Measurements from ENCODE around the gene PLXNB2. TPM values are rescaled to one million over a fixed set of nuclear protein-coding genes. Genes with fewer than 3 reads are reported as not detected.

PLXNB2 gene
- total and polyA plus RNA-seq, 2 experiments from 2014 or later: 123 to 147 TPM

DNA sequence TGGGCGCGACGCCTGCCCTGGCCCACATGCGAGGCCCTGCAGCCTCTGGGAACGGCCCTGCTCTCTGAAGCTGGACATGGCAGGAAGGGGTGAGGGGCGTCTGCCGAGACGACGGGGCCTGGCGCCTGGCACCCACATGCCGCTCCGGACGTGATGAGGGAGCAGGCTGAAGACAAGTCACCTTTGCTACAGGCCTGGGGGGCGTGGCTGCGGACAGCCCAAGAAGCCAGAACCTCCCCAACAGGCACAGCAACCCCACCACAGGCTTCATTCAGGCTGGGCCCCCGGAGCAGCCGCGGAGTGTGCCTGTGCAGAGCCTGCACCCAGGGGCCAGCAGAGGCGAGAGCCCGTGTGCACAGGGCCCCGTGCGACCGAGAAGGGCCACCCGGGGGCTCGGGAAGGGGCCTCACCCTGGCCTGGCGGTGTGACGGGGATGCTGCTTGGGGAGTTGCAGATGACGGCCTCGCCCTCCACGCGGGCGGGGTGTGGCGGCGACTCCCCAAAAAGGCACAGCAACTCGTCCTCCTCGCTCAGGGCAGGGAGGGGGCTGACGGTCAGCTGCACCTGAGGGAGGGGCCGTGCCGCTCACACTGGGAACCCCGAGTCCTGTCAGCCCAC is 20.6 kb downstream of the PLXNB2 start:
- Histone ChIP-seq H3K4me1 (ENCODE audit: insufficient read depth) (no peaks in the 10 kb centered on the region), H3K27ac (no peak overlapping the region), H4K20me1 (ENCODE audit: insufficient read depth) (no peaks in the 10 kb centered on the region), H3K36me3 (ENCODE audit: low read depth) (peaks cover 18% of the 10 kb centered on the region; the same call in 1 of the 2 replicates), H3K4me2 (ENCODE audit: unreplicated experiment) (no peak overlapping the region), H3K4me3 (no peak overlapping the region), H2AFZ (no peak overlapping the region), H3K9me3 (ENCODE audit: low read depth) (no peaks in the 10 kb centered on the region), H3K27me3 (replicated peaks; ENCODE audit: insufficient read depth) (no peaks in the 10 kb centered on the region), H3K79me2 (ENCODE audit: insufficient read depth) (peaks cover 68% of the 10 kb centered on the region), H3F3A (ENCODE audit: insufficient read depth) (no peaks in the 10 kb centered on the region), H3K9me2 (ENCODE audit: insufficient read depth) (no peaks in the 10 kb centered on the region), H3K9ac (no peak overlapping the region)
- no peak for TF ChIP-seq EZH2 (IDR thresholded peaks at IDR 0.05; ENCODE audit: insufficient read depth, poor library complexity, severe bottlenecking)
- no peak for TF ChIP-seq EZH2phosphoT487 (IDR thresholded peaks at IDR 0.05; ENCODE audit: insufficient read depth, low read depth)
- no peak for DNase-seq
- in situ Hi-C loops (cut with MboI): no loop called here
- 89 to 92% methylated on average over 26 to 33 of the region's 40 CpGs for WGBS, 2 experiments (ENCODE audit: low coverage in 1 of 2, low lambda C conversion rate in 2 of 2, missing lambda C conversion rate in 2 of 2)

DNA sequence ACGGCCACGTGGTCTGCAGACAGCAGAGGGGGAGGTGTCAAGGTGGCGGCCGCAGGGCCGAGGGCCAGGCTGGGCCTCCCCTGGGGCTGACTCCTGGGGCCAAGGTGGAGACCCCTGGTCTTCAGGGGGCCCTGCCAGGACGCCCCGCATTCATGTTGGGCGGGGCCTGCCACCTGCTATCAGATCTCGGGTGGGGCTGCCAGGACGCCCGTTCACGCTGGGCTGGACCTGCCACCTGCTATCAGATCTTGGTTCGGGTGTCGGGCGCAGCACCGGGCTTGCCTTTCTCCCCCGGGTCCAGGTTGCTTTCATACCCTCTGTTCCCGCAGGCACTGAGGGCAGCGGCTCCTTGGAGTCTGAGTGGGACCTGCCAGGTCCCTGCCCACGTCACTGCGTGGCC is 21.2 kb downstream of the PLXNB2 start:
- no peaks in the 10 kb centered on the region for H3K9me3 ChIP-seq (ENCODE audit: low read depth)
- peaks cover 22% of the 10 kb centered on the region; the same call in 1 of the 2 replicates for H3K36me3 ChIP-seq (ENCODE audit: low read depth)
- peaks cover 63% of the 10 kb centered on the region for H3K79me2 ChIP-seq (ENCODE audit: insufficient read depth)
- H3K4me3 ChIP-seq: no peak overlapping the region
- 94 to 95% methylated on average over 18 to 20 of the region's 21 CpGs for WGBS, 2 experiments (ENCODE audit: low coverage in 1 of 2, low lambda C conversion rate in 2 of 2, missing lambda C conversion rate in 2 of 2)
- no peaks in the 10 kb centered on the region for H4K20me1 ChIP-seq (ENCODE audit: insufficient read depth)
- no peaks in the 10 kb centered on the region for H3K27me3 ChIP-seq (replicated peaks; ENCODE audit: insufficient read depth)
- H3K4me1 ChIP-seq (ENCODE audit: insufficient read depth): no peaks in the 10 kb centered on the region
- in situ Hi-C loops (cut with MboI): no loop called here
- no peak for DNase-seq
- no peak overlapping the region for H2AFZ ChIP-seq
- TF ChIP-seq EZH2phosphoT487 (IDR thresholded peaks at IDR 0.05; ENCODE audit: insufficient read depth, low read depth): no peak
- no peaks in the 10 kb centered on the region for H3F3A ChIP-seq (ENCODE audit: insufficient read depth)
- H3K9me2 ChIP-seq (ENCODE audit: insufficient read depth): no peaks in the 10 kb centered on the region
- no peak overlapping the region for H3K27ac ChIP-seq
- no peak overlapping the region for H3K9ac ChIP-seq
- H3K4me2 ChIP-seq (ENCODE audit: unreplicated experiment): no peak overlapping the region

DNA sequence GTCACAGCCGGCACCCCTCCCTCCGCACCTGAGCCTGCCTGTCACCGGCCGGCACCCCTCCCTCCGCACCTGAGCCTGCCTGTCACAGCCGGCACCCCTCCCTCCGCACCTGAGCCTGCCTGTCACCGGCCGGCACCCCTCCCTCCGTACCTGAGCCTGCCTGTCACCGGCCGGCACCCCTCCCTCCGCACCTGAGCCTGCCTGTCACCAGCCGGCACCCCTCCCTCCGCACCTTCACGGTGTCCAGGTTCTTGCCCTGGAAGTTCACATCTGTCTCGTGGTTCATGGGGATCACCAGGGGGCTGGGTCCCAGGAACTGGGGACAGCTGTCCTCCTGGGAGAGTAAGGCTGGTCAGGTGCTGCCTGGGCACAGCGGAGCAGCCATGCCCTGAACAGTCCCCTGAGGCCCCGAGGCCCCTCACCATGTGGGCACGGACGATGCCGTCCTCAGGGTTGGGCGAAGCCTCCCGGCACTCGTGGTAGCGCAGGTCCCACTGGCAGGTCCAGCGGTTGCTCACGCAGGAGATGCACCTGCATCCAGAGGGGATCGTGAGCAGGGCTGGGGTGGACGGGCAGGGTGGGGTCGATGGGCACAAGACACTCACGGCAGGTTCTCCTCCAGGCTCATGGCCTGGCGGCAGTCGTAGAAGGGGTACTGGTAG is 21.7 kb downstream of the PLXNB2 start:
- in situ Hi-C loops (cut with MboI): no loop called here
- Histone ChIP-seq H3K36me3 (ENCODE audit: low read depth) (peaks cover 28% of the 10 kb centered on the region; the same call in 1 of the 2 replicates), H3K79me2 (ENCODE audit: insufficient read depth) (peaks cover 57% of the 10 kb centered on the region)

DNA sequence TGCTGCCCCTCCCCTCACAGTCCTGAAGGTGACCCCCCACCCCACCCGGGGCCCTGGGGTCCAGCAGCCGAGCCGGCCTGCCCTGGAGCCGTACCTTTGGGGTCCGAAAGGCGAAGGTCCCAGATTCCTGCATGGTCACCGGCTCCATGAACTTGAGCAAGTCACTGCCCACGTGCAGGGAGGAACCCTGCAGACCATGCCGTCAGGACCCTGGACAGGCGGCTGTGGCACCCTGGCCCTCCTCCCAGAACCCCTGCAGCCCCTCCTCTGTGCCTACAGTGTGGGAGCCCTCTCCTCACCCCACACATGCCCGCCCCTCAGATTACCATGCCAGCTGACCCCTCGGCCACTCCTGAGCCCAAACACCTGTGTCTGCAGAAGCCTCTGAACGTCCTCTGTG is 23.0 kb downstream of the PLXNB2 start:
- DNase-seq: no peak
- H3K36me3 ChIP-seq (ENCODE audit: low read depth): peaks cover 28% of the 10 kb centered on the region; the same call in 1 of the 2 replicates

More for the DNA sequence above, 21.7 kb downstream of the PLXNB2 start:
- Histone ChIP-seq H3K27me3 (replicated peaks; ENCODE audit: insufficient read depth) (no peaks in the 10 kb centered on the region), H4K20me1 (ENCODE audit: insufficient read depth) (no peaks in the 10 kb centered on the region), H3K4me2 (ENCODE audit: unreplicated experiment) (no peak overlapping the region), H2AFZ (no peak overlapping the region), H3K4me3 (no peak overlapping the region), H3K27ac (no peak overlapping the region), H3K9ac (no peak overlapping the region), H3K9me3 (ENCODE audit: low read depth) (no peaks in the 10 kb centered on the region), H3F3A (ENCODE audit: insufficient read depth) (no peaks in the 10 kb centered on the region), H3K9me2 (ENCODE audit: insufficient read depth) (no peaks in the 10 kb centered on the region), H3K4me1 (ENCODE audit: insufficient read depth) (no peaks in the 10 kb centered on the region)
- 94 to 97% methylated on average over 20 to 34 of the region's 34 CpGs for WGBS, 2 experiments (ENCODE audit: low coverage in 1 of 2, low lambda C conversion rate in 2 of 2, missing lambda C conversion rate in 2 of 2)
- no peak for DNase-seq
- TF ChIP-seq EZH2 (IDR thresholded peaks at IDR 0.05; ENCODE audit: insufficient read depth, poor library complexity, severe bottlenecking): no peak
- TF ChIP-seq EZH2phosphoT487 (IDR thresholded peaks at IDR 0.05; ENCODE audit: insufficient read depth, low read depth): no peak

More for the DNA sequence above, 23.0 kb downstream of the PLXNB2 start:
- H3K4me2 ChIP-seq (ENCODE audit: unreplicated experiment): no peak overlapping the region
- WGBS, 2 experiments (ENCODE audit: low coverage in 1 of 2, low lambda C conversion rate in 2 of 2, missing lambda C conversion rate in 2 of 2): 82 to 92% methylated on average over 10 to 13 of the region's 13 CpGs
- no peaks in the 10 kb centered on the region for H3K9me2 ChIP-seq (ENCODE audit: insufficient read depth)
- H3K9ac ChIP-seq: no peak overlapping the region
- no peak overlapping the region for H3K4me3 ChIP-seq
- TF ChIP-seq EZH2phosphoT487 (IDR thresholded peaks at IDR 0.05; ENCODE audit: insufficient read depth, low read depth) (no peak), EZH2 (IDR thresholded peaks at IDR 0.05; ENCODE audit: insufficient read depth, poor library complexity, severe bottlenecking) (no peak)
- no peaks in the 10 kb centered on the region for H4K20me1 ChIP-seq (ENCODE audit: insufficient read depth)
- H3K27me3 ChIP-seq (replicated peaks; ENCODE audit: insufficient read depth): no peaks in the 10 kb centered on the region
- no peaks in the 10 kb centered on the region for H3K9me3 ChIP-seq (ENCODE audit: low read depth)
- H3K4me1 ChIP-seq (ENCODE audit: insufficient read depth): no peaks in the 10 kb centered on the region
- in situ Hi-C loops (cut with MboI): no loop called here
- H3K27ac ChIP-seq: no peak overlapping the region
- H3F3A ChIP-seq (ENCODE audit: insufficient read depth): no peaks in the 10 kb centered on the region
- no peak overlapping the region for H2AFZ ChIP-seq
- peaks cover 45% of the 10 kb centered on the region for H3K79me2 ChIP-seq (ENCODE audit: insufficient read depth)
